HepG2 (cell line): ENCODE results near the gene CUL4A. TPM values are rescaled to one million over a fixed set of nuclear protein-coding genes. Genes with fewer than 3 reads are reported as not detected.
A peak's percentile ranks its signal among the peaks of the same experiment; 100 is the strongest.

Experiments used
- ATAC-seq: fragments of 200-7000 bp; cut with Tn5 transposase; 3 replicates; pipeline ENCODE4 v1.9.1; 2020; ENCODE audit warnings: mild to moderate bottlenecking, moderate library complexity
- BruUV-seq: library from RNA; stranded (reverse); fragments of 400-500 nt; replicated peaks from 2 replicates; lab custom pipeline; 2021; lab: Mats Ljungman, UMichigan
- CTCF ChIA-PET: fragments of 300-600 bp; formaldehyde crosslinking; extraction: SDS; loops from one replicate; lab custom pipeline; 2021; ENCODE audit warnings: low total read pairs, inconsistent platforms, low intra/inter-chr PET ratio; lab: Yijun Ruan, JAX
- POLR2A ChIA-PET: fragments of 350-600 bp; sonication (Branson Sonifier 250); formaldehyde crosslinking; loops from one replicate; lab custom pipeline; 2020; ENCODE audit warnings: antibody characterized with exemption, inconsistent platforms; lab: Yijun Ruan, JAX
- DNase-seq: peaks from one replicate; pipeline ENCODE4 v3.0.0-alpha.2; 2015; ENCODE audit warnings: low spot score
- FAIRE-seq: peaks from 3 replicates; lab custom pipeline; 2011; peaks lifted over from hg19 to GRCh38; lab: Jason Lieb, UNC
- H2AFZ ChIP-seq: one replicate; pipeline ENCODE4 v1.6.1; 2011; ENCODE audit warnings: low read length, inconsistent platforms
- H3K27ac ChIP-seq: fragments of 300-600 bp; 3 replicates; pipeline ENCODE4 v1.8.0; 2011; ENCODE audit warnings: mixed run types, mild to moderate bottlenecking, mixed read lengths, low read length, inconsistent platforms; ENCODE audit not compliant: insufficient read depth; ENCODE audit errors: extremely low read length
- H3K27me3 ChIP-seq, 2 experiments: fragments of 200-600 bp in 1 of 2; 2 replicates in 1 of 2; 3 replicates in 1 of 2; pipeline versions ENCODE4 v1.6.0 to v1.8.0; 2011; ENCODE audit warnings: low read length in 2 of 2, mild to moderate bottlenecking in 2 of 2, moderate library complexity in 2 of 2, inconsistent platforms in 1 of 2; ENCODE audit not compliant: insufficient read depth in 2 of 2, control insufficient read depth in 1 of 2
- H3K36me3 ChIP-seq, 2 experiments: fragments of 200-600 bp in 1 of 2; replicated peaks in 1 of 2; 2 replicates in 1 of 2; 3 replicates in 1 of 2; pipeline versions ENCODE4 v1.5.1 to v1.8.0; 2011; ENCODE audit warnings: low read length in 2 of 2, inconsistent platforms in 1 of 2; ENCODE audit not compliant: insufficient read depth in 2 of 2, control insufficient read depth in 1 of 2
- H3K4me1 ChIP-seq: 2 replicates; pipeline ENCODE4 v1.5.1; 2012; ENCODE audit warnings: low read length, inconsistent platforms; ENCODE audit not compliant: insufficient read depth
- H3K4me2 ChIP-seq: 2 replicates; pipeline ENCODE4 v1.6.0; 2011; ENCODE audit warnings: low read depth, low read length, inconsistent platforms
- H3K4me3 ChIP-seq, 3 experiments: fragments of 200-600 bp in 1 of 3; sonication (generic), shearing (Covaris generic) in 1 of 3; replicated peaks in 1 of 3; 2 replicates each; pipeline ENCODE4 v1.5.1; 2011 to 2016; ENCODE audit warnings: low read length in 3 of 3, inconsistent platforms in 2 of 3, low read depth in 2 of 3, mild to moderate bottlenecking in 2 of 3, control low read depth in 1 of 3, mixed read lengths in 1 of 3; ENCODE audit not compliant: insufficient read depth in 1 of 3
- H3K79me2 ChIP-seq: one replicate; pipeline ENCODE4 v1.6.1; 2011; ENCODE audit warnings: low read length, inconsistent platforms; ENCODE audit not compliant: insufficient read depth
- H3K9ac ChIP-seq: 2 replicates; pipeline ENCODE4 v1.6.0; 2011; ENCODE audit warnings: mild to moderate bottlenecking, low read depth, low read length, inconsistent platforms; ENCODE audit not compliant: insufficient read depth
- H3K9me3 ChIP-seq: 2 replicates; pipeline ENCODE4 v1.5.1; 2012; ENCODE audit warnings: mild to moderate bottlenecking, low read length
- H4K20me1 ChIP-seq: 2 replicates; pipeline ENCODE4 v1.6.0; 2011; ENCODE audit warnings: inconsistent platforms, mild to moderate bottlenecking, low read length, moderate library complexity; ENCODE audit not compliant: insufficient read depth
- AFF4 ChIP-seq: sonication (generic); formaldehyde crosslinking; IDR thresholded peaks from 2 replicates; pipeline ENCODE4 v1.4.0; 2020; ENCODE audit warnings: missing genetic modification reagents
- JUNB ChIP-seq: sonication (generic); formaldehyde crosslinking; IDR thresholded peaks from 2 replicates; pipeline ENCODE4 v1.8.0; 2022; ENCODE audit warnings: missing genetic modification reagents, mild to moderate bottlenecking, borderline replicate concordance
- MAFG ChIP-seq: sonication (generic); formaldehyde crosslinking; IDR thresholded peaks from 2 replicates; pipeline ENCODE4 v1.5.1; 2020; ENCODE audit warnings: mild to moderate bottlenecking, missing genetic modification reagents
- MLX ChIP-seq: IDR thresholded peaks from 2 replicates; pipeline ENCODE4 v1.6.1; 2016
- RAD21 ChIP-seq: fragments of 450-650 bp; formaldehyde crosslinking; IDR thresholded peaks from 2 replicates; pipeline ENCODE4 v1.5.0; 2020; ENCODE audit warnings: mild to moderate bottlenecking
- REPIN1 ChIP-seq: sonication (generic); formaldehyde crosslinking; IDR thresholded peaks from 2 replicates; pipeline ENCODE4 v1.8.0; 2022; ENCODE audit warnings: missing genetic modification reagents, low read depth, mild to moderate bottlenecking, borderline replicate concordance
- TRIM24 ChIP-seq: sonication (generic); formaldehyde crosslinking; IDR thresholded peaks from 2 replicates; pipeline ENCODE4 v1.8.0; 2022; ENCODE audit warnings: mild to moderate bottlenecking, missing genetic modification reagents
- ZNF282 ChIP-seq: fragments of 450-650 bp; IDR thresholded peaks from 2 replicates; pipeline ENCODE4 v1.6.1; 2018; ENCODE audit not compliant: partially characterized antibody
- WGBS: methylation state at CpG from one replicate; pipeline ENCODE4 v1.1.6; 2017; ENCODE audit warnings: low lambda C conversion rate; 5-methylcytosine and 5-hydroxymethylcytosine counted together
- in situ Hi-C: cut with HindIII; loops from 2 replicates; pipeline ENCODE4 v1.10.0; 2017; ENCODE audit warnings: low pct_unique_long_range_greater_than_20kb; ENCODE audit not compliant: extremely low pct_ligation_motif_present
- intact Hi-C: fragments of 100-400 bp; cut with micrococcal nuclease; formaldehyde crosslinking; loops from one replicate; pipeline ENCODE4 v1.10.0; 2022; ENCODE audit not compliant: unreplicated experiment
- polyA plus RNA-seq, 8 experiments: library from polyadenylated mRNA; depleted of rRNA in 3 of 8; stranded (reverse) in 7 of 8; unstranded in 1 of 8; fragments of >200 nt; fragmentation: Illumina TruSeq in 4 of 8; extraction: Trizol in 4 of 8; gene quantifications; 2 replicates each; pipeline versions ENCODE4 v1.2.1 to v1.2.3, GENCODE V29; 2011 to 2016; ENCODE audit warnings: low read depth in 4 of 8, missing spikeins in 1 of 8, mixed read lengths in 1 of 8; ENCODE audit not compliant: insufficient read depth in 1 of 8
- total RNA-seq, 5 experiments: library from RNA; depleted of rRNA; stranded (reverse); fragments of >200 nt; fragmentation: Illumina TruSeq; extraction: Trizol; gene quantifications; 2 replicates each; pipeline ENCODE4 v1.2.3, GENCODE V29; 2016; ENCODE audit warnings: low read depth in 1 of 5

CUL4A gene
- total and polyA plus RNA-seq, 2 of the 13 experiments (the other 11 are each of a cell fraction or from before 2014, with no cell fraction given): 51.2 to 75.3 TPM

DNA sequence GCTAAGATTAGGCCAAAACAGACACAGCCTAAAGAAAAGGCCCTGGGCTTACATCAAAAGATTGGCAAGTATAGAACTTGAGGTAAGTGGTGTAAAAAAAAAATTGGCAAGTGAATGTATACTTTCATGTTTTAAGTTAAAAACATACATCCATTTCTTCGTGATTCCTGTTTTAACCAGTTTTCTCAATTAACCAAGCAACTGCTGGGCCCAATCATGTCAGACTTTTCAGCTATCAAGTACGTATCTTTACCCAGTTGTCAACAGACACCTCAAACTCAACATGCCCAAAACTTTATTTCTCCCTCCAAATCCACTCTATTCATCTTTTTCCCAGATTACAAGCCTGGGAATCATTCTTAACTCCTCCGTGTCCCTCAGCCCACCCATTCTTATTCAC lies 2.0 kb upstream of the CUL4A start:
- BruUV-seq: no TSS peak
- no peak overlapping the region for H2AFZ ChIP-seq

More for the DNA sequence above, 2.0 kb upstream of the CUL4A start:
- H3K27ac ChIP-seq: peak overlapping the region; percentile 92
- no peaks in the 10 kb centered on the region for H3K27me3 ChIP-seq
- H3K4me2 ChIP-seq: peak overlapping the region; percentile 82
- peaks cover 67% of the 10 kb centered on the region for H3K4me1 ChIP-seq
- DNase-seq: no peak
- peaks cover 23% of the 10 kb centered on the region for H4K20me1 ChIP-seq
- H3K36me3 ChIP-seq: peaks cover 0 to 32% of the 10 kb centered on the region in 2 experiments; a peak in 3 of 5 replicates
- H3K9ac ChIP-seq: peak overlapping the region; percentile 96
- no peak for TF ChIP-seq AFF4
- no peak for TF ChIP-seq ZNF282
- no peak for TF ChIP-seq REPIN1 (CRISPR knock-in tag)
- no peak for TF ChIP-seq MLX
- no peak for TF ChIP-seq MAFG (CRISPR knock-in tag)
- no peak for TF ChIP-seq TRIM24
- TF ChIP-seq RAD21 (CRISPR knock-in tag): no peak
- TF ChIP-seq JUNB (CRISPR knock-in tag): no peak
- H3K4me3 ChIP-seq: peak overlapping the region; percentile 76 to 96 (median 85)
- WGBS: 22% methylated on average over 3 of the region's 3 CpGs
- no peaks in the 10 kb centered on the region for H3K9me3 ChIP-seq
- in situ Hi-C loops: no loop called here
- ATAC-seq: no peak
- POLR2A ChIA-PET: no interaction called here
- peaks cover 88% of the 10 kb centered on the region for H3K79me2 ChIP-seq
- CTCF ChIA-PET: no interaction called here
- peak; percentile 15 for FAIRE-seq
- intact Hi-C loops: loop anchor here (5.0 kb wide), 1 partner anchor 50 kb away; the partner anchor contains the start of gene PROZ
